ENCODE measurements around the gene PNPLA1.
"Not testable (repeated sequence)": the region's sequence is repeated elsewhere in the genome, so short reads cannot be mapped to it uniquely, and the experiment has no call there.

PNPLA1 gene

DNA sequence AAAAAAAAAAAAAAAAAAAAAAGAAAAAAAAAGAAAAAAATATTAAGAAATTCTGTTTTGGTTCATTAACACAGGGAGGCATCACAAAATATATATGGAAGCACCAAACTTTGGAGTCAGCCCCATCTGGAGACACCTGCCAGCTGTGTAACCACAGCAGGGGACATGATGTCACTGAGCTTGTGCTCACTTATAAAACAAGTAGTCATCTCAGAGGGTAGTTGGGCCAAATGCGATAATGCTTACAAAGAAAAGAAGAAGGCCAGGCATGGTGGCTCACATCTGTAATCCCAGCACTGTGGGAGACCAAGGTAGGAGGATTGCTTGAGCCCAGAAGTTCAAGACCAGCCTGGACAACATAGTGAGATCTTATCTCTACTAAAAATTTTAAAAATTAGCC, 68.0 kb downstream of the PNPLA1 start:
- DNase-seq, result no peak

DNA sequence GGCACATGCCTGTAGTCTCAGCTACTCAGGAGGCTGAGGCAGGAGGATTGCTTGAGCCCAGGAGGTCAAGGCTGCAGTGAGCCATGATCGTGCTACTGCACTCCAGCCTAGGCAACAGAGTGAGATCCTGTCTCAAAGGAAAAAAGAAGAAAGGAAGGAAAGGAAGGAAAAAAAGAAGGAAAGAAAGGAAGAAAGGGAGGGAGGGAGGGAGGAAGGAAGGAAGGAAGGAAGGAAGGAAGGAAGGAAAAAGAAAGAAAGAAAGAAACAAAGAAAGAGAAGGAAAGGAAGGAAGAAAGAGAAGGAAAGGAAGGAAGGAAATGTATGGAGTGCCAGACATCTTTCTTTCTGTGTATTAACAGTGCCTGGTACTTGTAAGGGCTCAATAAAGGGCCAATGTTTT, 68.4 kb downstream of the PNPLA1 start:
- DNase-seq, result not testable (repeated sequence)

DNA sequence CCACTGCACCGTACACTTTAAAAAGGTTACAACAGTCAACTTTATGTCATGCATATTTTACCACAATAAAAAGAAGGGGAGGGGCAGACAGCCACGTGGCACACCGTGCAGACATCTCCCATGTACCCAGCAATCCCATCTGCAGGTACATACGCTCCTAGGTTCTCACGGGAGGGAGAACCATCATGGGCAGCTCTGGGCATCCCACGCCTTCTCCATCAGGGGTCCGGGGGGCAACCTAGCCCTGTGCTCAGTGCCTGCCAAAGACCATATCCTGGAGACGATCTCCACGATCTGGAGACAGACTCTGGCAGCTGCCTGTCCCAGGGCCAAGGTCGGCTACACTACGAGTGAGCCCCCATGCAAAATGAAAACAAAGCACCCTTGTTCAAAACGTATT, 69.3 kb downstream of the PNPLA1 start:
- DNase-seq, result no peak

DNA sequence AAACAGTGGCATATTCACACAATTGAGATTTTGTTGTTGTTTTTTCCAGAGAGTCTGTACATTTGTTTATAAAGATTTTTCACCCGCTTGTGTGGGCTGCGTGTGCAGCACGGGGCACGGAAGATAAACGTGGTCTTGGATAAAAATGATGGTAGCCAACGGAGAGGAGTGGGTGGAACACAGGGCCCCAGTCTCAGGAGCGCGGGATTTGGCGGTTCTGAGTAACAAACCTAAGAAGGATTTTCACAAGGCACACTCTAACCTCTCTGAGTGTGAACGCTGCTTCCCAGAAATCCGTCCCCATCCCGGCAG, 70.4 kb downstream of the PNPLA1 start:
- DNase-seq, result no peak

DNA sequence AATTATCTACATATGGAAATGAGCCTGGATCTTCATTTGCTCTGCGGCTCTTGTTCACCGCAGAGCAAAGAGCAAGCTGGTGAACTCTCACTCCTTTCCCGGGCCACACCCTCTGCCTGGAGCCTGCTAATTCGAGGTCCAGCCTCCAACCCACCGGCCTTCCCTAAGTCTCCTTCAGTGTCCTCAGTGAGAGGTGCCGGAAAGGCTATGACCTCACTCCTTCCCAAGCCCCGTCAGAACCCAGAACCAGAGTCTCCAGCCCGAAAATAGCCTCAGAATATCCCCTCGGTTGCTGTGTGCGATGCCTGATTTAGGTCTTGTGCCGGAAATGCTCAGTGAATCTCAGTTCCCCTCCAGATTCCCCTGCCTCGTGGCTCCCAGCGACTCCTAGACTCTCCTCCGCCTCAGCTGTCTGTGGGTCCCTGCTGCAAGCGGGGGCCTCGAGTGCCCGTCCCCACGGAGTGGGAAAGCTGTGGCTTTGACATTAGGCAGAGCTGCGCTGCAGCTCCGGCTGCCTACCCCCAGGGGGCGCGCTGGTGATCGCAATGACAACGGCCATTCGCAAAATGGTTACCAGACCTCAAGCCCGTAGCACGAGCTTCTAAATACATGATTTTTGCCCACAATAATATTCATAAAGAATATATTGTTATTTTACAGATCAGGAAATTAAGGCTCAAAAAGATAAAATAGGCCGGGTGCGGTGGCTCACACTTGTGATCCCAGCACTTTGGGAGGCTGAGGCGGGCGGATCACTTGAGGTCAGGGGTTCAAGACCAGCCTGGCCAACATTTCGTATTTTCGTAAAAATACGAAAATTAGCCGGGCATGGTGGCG, 71.0 kb downstream of the PNPLA1 start:
- DNase-seq, result peak; percentile 41 to 64 (median 62)

DNA sequence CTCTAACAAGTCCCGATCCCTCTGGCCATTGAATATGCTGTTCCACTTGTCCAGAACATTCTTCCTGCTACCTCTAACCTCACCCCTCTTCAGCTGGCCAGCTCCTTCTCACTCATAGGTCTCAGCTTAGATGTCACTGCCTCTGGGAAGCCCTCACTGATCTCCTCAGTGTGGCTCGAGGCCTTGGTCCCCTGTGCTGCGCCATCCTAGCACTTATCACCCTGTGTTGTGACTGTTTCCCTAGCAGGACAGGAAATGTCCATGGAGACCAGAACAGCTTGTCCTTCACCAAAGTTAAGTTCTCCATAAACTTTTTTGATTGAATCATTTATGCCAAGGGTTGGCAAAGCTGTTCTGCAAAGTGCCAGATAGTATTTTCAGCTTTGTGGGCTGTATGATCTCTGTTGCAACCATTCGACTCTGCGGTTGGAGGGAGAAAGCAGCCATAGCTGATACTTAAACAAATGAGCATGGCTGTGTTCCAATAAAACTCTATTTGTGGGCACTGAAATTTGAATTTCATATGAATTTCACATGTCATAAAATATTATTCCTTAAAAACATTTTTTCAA, 73.3 kb downstream of the PNPLA1 start:
- no peak for DNase-seq

DNA sequence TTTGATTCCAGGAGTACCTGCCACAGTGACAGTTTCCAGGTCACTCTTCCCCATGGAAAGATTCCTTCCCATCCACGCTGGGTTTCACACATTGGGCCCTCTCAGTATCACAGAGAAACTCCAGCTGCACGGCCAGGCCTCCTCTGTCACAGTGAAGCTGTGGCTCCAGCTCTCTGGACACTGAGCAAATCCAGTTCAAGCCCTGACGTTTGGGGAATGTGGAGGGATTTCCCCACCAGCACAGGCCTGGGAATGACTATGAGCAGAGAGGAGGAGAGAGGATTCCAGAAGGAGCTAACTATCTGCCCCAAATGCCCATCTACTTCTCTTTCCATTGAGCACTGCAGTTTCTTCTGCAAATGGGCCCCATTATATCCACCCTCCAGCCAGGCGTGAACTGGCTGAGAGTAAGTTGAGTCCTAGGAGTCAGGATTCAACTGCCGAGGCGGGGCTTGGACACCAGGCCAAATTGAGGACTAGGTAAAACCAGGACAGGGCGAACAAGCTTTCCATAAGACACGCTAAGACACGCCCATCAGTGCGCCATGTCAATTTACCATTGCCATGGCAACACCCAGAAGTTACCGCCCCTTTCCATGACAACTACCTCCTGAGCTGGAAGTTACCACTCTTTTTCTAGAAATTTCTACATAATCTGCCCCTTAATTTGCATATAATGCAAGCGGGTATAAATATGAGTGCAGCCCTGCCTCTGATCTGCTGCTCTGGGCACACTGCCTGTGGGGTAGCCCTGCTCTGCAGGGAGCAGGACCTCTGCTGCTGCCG, 76.0 kb downstream of the PNPLA1 start:
- DNase-seq, result no peak

DNA sequence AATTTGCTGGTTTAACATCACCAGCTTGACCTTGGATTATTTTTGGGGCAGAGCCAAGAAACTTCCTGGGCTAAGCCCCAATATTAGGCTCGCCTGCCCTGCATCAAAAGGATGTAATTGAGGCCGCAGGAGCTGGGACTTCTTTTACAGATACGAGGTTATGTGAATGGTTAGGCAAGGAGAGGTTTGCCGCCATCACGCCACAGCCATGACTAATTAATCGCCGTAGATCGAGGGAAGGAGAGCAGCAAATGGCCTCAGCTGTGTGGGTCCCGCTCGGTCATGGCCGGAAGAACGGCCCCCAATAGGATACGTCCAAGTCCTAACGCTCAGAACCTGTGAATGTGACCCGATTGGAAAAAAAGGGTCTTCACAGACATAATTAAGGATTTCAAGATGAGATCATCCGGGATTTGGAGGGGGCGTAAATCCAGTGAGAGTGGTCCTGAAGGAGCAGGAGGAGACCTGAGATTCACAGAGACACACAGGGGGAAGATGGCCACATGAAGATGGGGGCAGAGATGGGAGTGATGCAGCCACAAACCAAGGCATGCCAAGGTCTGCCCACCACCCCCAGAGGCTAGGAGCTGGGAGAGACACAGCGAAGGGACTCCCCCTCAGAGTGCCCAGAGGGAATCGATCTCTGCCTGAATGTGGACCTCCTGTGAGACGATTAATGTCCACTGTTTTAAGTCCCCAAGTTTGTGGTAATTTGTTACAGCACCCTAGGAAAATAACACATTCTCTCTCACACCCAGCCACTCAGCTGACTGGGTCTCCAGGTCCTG, 76.8 kb downstream of the PNPLA1 start:
- DNase-seq, result no peak

DNA sequence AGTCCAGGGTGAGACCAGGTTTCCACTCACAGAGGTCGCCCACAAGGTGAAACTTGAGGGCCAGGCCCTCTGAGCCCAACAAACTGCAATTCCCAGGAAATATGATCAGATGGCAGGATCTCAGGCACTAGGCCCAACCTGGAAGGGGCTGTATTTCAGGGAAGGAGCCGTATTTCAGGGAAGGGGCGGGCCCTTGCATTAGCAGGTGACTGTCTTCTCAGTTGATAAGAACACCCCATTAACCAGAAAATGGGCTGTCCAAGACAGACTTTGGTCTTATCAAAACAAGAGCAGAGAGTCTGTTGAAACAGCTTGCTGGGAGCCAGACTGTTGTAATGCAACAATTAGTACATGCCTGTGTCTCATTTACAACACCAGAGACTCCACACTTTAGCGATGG, 77.8 kb downstream of the PNPLA1 start:
- no peak for DNase-seq

DNA sequence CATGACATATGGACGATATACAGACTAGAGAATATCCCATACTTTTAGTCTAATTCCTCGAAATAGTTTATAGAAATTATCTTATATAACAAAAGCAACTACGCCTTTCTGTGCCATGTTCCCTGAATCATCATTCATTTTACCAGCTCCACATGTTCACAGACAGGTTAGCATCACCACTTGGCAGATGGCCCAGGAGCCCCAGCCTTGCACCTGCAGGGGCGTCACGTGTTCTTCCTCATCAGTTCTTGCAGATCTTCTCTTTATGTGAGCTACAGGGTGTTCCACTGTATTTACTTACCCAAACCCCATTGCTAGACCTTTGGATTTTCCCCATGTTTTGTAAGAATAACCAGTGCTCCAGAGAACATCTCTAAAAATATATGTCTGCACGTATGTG, 79.4 kb downstream of the PNPLA1 start:
- DNase-seq, result no peak

DNA sequence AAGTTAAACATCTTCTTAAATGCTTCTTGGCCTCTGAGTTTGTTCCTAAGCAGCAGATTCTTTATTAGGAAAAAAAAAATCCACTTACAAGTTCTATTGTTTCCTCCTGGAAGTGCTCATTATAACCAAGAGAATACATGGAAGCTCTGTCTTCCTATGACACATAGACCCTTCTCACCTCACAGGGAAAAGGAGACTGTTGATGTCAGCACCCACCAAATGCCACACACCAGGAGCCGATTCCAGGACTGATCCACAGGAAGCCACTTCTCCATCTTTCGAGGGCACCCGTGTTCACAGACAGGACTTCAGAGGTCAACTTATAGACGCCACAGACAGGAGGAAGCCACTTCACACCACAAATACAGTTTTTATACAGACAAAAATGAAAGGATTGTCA, 80.2 kb downstream of the PNPLA1 start:
- DNase-seq, result no peak

DNA sequence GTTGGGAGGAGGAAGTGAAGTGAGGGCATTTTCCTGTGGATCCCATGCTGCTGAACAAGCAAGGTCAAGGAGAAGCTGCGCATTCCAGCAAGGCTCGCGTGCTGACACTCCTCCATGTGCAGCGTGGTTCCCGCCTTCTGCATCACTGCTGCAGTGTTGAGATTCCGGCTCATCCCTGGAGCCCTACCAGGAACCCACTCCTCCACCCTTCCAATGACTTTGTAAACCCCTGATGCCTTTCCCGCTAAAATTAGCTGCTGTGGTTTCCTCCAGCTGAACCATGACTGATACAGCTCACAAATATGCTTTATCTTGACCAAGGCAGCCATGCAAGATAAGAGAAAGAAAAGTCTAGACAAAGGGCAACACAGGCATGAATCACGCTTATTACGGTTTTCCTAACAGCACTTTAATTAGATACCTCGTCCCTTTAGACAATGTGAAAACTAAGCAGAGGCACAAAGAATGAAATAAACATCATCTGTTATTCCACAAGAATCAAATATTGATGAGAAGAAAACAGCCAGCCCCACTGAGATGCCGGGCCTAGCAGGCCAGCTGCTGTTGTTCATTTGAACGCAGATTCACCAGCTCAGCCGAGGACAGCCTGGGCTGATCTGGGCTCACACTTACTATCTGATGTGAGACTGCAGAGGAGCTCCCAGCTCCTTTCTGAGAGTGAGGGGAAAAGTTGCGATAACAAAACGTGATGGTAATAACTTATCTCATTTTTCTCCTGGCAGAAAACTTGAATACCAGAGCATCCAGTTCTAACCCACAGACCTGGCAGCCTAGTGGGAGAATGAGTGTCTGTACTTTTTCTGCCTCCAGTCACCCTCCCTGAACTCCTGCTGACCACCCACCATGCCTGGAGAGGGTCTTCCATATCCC, 81.1 kb downstream of the PNPLA1 start:
- no peak for DNase-seq

DNA sequence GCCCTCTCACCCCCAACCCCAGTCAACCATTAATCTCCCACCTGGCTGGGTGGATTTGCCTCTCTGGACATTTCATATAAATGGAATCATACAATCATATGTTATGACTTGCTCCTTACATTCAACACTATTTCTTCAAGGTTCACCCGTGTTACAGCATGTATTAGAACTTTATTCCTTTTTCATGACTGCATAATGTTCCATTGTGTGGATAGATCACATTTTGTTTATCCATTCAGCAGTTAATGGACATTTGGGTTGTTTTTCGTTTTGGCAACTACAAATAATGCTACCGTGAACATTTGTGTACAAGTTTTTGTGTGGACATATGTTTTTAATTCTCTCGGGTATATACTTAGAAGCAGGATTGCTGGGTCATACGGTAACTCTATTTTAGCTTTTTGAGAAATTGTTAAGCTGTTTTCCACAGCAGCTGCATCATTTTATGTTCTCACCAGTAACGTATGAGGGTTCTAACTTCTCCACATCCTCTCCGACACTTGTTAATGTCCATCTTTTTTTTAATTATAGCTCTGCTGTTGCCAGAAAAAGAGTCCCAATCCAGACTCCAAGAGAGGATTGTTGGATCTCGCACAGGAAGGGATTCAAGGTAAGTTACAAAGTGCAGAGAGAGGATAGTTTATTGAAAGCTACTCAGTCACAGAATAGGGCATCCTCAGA, 82.8 kb downstream of the PNPLA1 start:
- DNase-seq, result no peak

DNA sequence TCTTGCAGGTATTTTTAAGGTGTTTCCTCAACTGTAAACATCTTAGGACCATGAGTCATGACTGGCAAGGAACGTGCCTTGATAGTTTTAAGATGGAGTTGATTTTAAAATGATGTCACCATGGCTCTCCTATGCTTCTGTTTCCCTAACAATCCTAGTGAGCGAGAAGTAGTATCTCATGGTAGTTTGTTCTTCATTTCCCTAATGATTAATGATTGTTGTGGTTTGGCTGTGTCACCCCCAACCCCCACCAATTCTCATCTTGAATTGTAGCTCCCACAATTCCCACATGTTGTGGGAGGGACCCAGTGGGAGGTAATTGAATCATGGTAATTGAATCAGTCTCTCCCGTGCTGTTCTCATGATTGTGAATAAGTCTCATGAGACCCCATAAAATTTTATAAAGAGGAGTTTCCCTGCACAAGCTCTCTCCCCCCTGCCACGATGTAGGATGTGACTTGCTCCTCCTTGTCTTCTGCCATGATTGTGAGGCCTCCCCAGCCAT, 83.6 kb downstream of the PNPLA1 start:
- no peak for DNase-seq

DNA sequence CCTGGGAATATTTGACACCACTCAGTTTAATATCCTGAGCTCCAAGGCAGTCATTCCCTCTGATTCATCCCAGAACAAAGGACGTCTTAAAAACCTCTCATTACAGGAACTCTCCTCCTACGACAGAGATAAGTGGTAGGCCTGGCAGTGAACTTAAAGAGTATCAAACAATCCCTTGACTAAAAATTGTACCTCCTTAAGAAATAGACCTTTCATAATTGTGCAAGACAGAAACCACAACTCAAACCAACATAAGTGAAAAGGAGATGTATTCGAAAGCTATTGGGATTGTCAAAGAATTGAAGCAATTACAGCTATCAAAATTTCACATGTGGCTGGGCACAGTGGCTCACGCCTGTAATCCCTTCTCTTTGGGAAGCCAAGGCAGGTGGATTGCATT, 86.0 kb downstream of the PNPLA1 start:
- peak in 1 of 5 experiments; percentile 59 for DNase-seq

DNA sequence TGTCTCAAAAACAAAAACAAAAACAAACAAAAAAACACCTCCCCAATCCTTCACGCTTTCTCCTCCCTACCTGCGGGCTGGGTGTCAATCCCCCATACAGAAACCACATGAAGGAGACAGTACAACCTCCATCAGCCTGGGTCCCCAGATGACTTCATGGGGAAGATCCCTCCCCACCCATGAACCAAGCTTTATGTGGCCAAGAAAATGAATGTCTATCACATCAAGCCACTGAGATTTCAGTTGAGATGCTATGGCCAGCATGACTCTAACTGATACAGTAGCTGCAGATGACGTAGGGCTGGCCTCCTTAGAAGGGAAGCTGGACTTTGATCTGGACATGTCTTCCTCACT, 88.0 kb downstream of the PNPLA1 start:
- peak in 1 of 5 experiments; percentile 29 for DNase-seq

Data from T-helper 2 cell (primary cell).